ENCODE measurements around the gene RNF166.

DNA sequence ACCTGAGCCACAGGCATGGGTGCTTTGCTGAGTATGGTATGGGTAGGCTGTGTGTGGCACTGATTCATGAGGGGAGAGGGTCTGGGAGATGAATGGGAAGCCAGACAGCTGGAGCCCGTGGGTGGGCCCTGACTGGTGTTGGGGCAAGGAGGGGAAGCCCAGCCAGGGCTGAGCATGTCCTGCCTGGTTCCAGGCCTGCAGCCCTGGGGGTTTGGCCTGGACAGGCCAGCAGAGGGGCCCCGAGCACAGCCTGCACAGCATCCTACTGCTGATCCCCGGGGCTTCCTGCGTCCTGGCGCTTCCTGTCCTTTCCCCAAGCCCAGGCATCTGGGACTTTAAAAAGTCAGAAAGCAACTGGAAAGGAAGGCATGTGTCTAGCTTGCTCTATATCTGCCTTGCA lies 38.7 kb downstream of the RNF166 start:
- TF ChIP-seq EP300 (IDR thresholded peaks at IDR 0.05) (no peak), CTCF (IDR thresholded peaks at IDR 0.05) (no peak), POLR2AphosphoS5 (IDR thresholded peaks at IDR 0.05) (no peak), POLR2A (IDR thresholded peaks at IDR 0.05; ENCODE audit: low read depth) (no peak)

Data from esophagus muscularis mucosa (tissue), 4 donors.